SW480 (cell line): Measurements from ENCODE around the gene COL24A1.
"Not testable (repeated sequence)": the region's sequence is repeated elsewhere in the genome, so short reads cannot be mapped to it uniquely, and the experiment has no call there.

ENCODE experiments used
- DNase-seq: peaks from one replicate; pipeline ENCODE4 v3.0.0-alpha.2; 2016; ENCODE audit warnings: low spot score

COL24A1 gene

GRCh38 chr1:85888921-85889320 lies 267.7 kb downstream of the COL24A1 start:
- no peak for DNase-seq

- peak; percentile 26 for DNase-seq
These were observed 272.1 kb downstream of the COL24A1 start for GRCh38 chr1:85884372-85885035.

- no peak for DNase-seq
These were observed 289.4 kb downstream of the COL24A1 start for GRCh38 chr1:85867189-85867588.

GRCh38 chr1:85865213-85865612 lies 291.4 kb downstream of the COL24A1 start:
- DNase-seq = no peak

GRCh38 chr1:85864727-85865126 lies 291.8 kb downstream of the COL24A1 start:
- DNase-seq = no peak

GRCh38 chr1:85863639-85864038 lies 292.9 kb downstream of the COL24A1 start:
- not testable (repeated sequence) for DNase-seq

GRCh38 chr1:85862456-85862855 lies 294.1 kb downstream of the COL24A1 start:
- DNase-seq = no peak

- DNase-seq = no peak
These were observed 298.6 kb downstream of the COL24A1 start for GRCh38 chr1:85857991-85858390.

GRCh38 chr1:85850238-85850637 lies 306.3 kb downstream of the COL24A1 start:
- peak; percentile 61 for DNase-seq

- DNase-seq = no peak
These were observed 306.9 kb downstream of the COL24A1 start for GRCh38 chr1:85849660-85850059.

GRCh38 chr1:85847356-85847755 lies 309.2 kb downstream of the COL24A1 start:
- DNase-seq = no peak

- DNase-seq = no peak
These were observed 309.9 kb downstream of the COL24A1 start for GRCh38 chr1:85846706-85847105.

GRCh38 chr1:85839459-85839858 lies 317.1 kb downstream of the COL24A1 start:
- no peak for DNase-seq

- DNase-seq = no peak
These were observed 318.3 kb downstream of the COL24A1 start for GRCh38 chr1:85838238-85838637.

GRCh38 chr1:85836736-85837135 lies 319.8 kb downstream of the COL24A1 start:
- no peak for DNase-seq

- DNase-seq = not testable (repeated sequence)
These were observed 323.4 kb downstream of the COL24A1 start for GRCh38 chr1:85833165-85833564.

GRCh38 chr1:85830837-85831236 lies 325.7 kb downstream of the COL24A1 start:
- no peak for DNase-seq

GRCh38 chr1:85824066-85824840 lies 332.3 kb downstream of the COL24A1 start:
- DNase-seq = no peak

GRCh38 chr1:85822696-85823095 lies 333.9 kb downstream of the COL24A1 start:
- DNase-seq = no peak

- no peak for DNase-seq
These were observed 338.2 kb downstream of the COL24A1 start for GRCh38 chr1:85818371-85818770.

- no peak for DNase-seq
These were observed 340.0 kb downstream of the COL24A1 start for GRCh38 chr1:85816606-85817005.

GRCh38 chr1:85815906-85816305 lies 340.7 kb downstream of the COL24A1 start:
- no peak for DNase-seq

GRCh38 chr1:85806236-85806965 lies 350.2 kb downstream of the COL24A1 start:
- no peak for DNase-seq
